Subcutaneous adipose tissue (tissue), 4 donors: ENCODE results near the gene CACNA1B. TPM values are rescaled to one million over a fixed set of nuclear protein-coding genes. Genes with fewer than 3 reads are reported as not detected.

Experiments
- CTCF ChIP-seq: fragments of 450-650 bp; IDR thresholded peaks from one replicate; pipeline ENCODE4 v1.5.1; 2016; ENCODE audit warnings: low read depth, mild to moderate bottlenecking, control low read depth, antibody characterized with exemption, moderate library complexity
- total RNA-seq, 4 donors: library from RNA; depleted of rRNA; stranded (reverse); fragments of >200 nt; gene quantifications; one replicate each; pipeline ENCODE4 v1.1.0, GENCODE V29; 2016

CACNA1B gene
- total RNA-seq, 4 donors from 2014 or later, result not detected

- no peak for TF ChIP-seq CTCF
Measured at GRCh38 chr9:138094028-138094427, 216.4 kb downstream of the CACNA1B start.

- TF ChIP-seq CTCF, result no peak
Measured at GRCh38 chr9:138095813-138096518, 218.4 kb downstream of the CACNA1B start.

GRCh38 chr9:138096519-138096845 is 218.9 kb downstream of the CACNA1B start:
- no peak for TF ChIP-seq CTCF

- TF ChIP-seq CTCF, result no peak
Measured at GRCh38 chr9:138097501-138097991, 220.0 kb downstream of the CACNA1B start.

GRCh38 chr9:138098116-138098907 is 220.7 kb downstream of the CACNA1B start:
- no peak for TF ChIP-seq CTCF

GRCh38 chr9:138098908-138099791 is 221.6 kb downstream of the CACNA1B start:
- no peak for TF ChIP-seq CTCF
